ENCODE results near the gene ACYP2.

DNA sequence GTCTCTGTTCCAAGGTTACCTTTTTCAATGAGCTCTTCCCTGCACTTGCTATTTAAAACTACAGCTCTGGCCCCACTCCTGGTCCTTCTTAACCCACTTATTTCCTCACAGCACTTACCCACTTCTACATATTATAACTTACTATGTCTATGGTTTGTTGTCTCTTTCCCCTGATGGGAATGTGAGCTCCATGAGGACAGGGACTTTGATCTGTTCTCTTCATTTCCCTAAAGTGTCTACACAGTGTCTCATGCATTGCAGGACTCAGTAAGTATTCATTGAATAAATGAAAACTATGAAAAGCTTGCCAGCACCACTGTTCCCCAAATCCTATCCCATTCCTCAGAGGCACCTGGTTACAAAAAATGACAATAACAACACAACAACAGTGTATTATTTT is 18.3 kb upstream of the ACYP2 start:
- TF ChIP-seq, protein P1, sequence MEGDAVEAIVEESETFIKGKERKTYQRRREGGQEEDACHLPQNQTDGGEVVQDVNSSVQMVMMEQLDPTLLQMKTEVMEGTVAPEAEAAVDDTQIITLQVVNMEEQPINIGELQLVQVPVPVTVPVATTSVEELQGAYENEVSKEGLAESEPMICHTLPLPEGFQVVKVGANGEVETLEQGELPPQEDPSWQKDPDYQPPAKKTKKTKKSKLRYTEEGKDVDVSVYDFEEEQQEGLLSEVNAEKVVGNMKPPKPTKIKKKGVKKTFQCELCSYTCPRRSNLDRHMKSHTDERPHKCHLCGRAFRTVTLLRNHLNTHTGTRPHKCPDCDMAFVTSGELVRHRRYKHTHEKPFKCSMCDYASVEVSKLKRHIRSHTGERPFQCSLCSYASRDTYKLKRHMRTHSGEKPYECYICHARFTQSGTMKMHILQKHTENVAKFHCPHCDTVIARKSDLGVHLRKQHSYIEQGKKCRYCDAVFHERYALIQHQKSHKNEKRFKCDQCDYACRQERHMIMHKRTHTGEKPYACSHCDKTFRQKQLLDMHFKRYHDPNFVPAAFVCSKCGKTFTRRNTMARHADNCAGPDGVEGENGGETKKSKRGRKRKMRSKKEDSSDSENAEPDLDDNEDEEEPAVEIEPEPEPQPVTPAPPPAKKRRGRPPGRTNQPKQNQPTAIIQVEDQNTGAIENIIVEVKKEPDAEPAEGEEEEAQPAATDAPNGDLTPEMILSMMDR (IDR thresholded peaks at IDR 0.05) = no peak
- no peak for TF ChIP-seq POLR2A (IDR thresholded peaks at IDR 0.05)
